Upper lobe of right lung (tissue), 1 donor: Measurements from ENCODE around the gene DOCK1. TPM values are rescaled to one million over a fixed set of nuclear protein-coding genes. Genes with fewer than 3 reads are reported as not detected.

ENCODE experiments used
- ATAC-seq: fragments of 200-7000 bp; cut with Tn5 transposase; one replicate; pipeline ENCODE4 v1.9.1; 2020; ENCODE audit warnings: mild to moderate bottlenecking, moderate library complexity
- DNase-seq: peaks from one replicate; pipeline ENCODE4 v3.0.0-alpha.2; 2020
- H3K27ac ChIP-seq: fragments of 200-600 bp; one replicate; pipeline ENCODE4 v1.8.0; 2022
- H3K27me3 ChIP-seq: fragments of 200-600 bp; one replicate; pipeline ENCODE4 v1.8.0; 2022; ENCODE audit warnings: mild to moderate bottlenecking
- H3K36me3 ChIP-seq: fragments of 200-600 bp; one replicate; pipeline ENCODE4 v1.8.0; 2022
- H3K4me1 ChIP-seq: fragments of 200-600 bp; one replicate; pipeline ENCODE4 v1.8.0; 2022
- H3K4me3 ChIP-seq: fragments of 200-600 bp; one replicate; pipeline ENCODE4 v1.8.0; 2022; ENCODE audit warnings: mild to moderate bottlenecking
- H3K9me3 ChIP-seq: fragments of 200-600 bp; one replicate; pipeline ENCODE4 v1.8.0; 2022
- CTCF ChIP-seq: fragments of 200-600 bp; IDR thresholded peaks from one replicate; pipeline ENCODE4 v1.8.0; 2022; ENCODE audit warnings: antibody characterized with exemption
- intact Hi-C: fragments of 100-400 bp; cut with DNase I; formaldehyde crosslinking; loops from one replicate; pipeline ENCODE4 v1.11.0; 2022
- total RNA-seq: library from RNA; stranded (reverse); fragmentation: NEBNext Ultra II Directional; extraction: Animal tissue kit (Norgen Biotek cat#: 25700); gene quantifications from one replicate; pipeline ENCODE4 v1.2.1, GENCODE V29; 2021
- donor health status: DM: no; HTN: yes; CAD: no; lungs with severe emphysema.

DOCK1 gene
- total RNA-seq, 1 donor from 2014 or later, result 46.4 TPM

- Histone ChIP-seq H3K27ac (no peak overlapping the region), H3K4me1 (peaks cover 15% of the 10 kb centered on the region), H3K4me3 (no peak overlapping the region), H3K27me3 (no peaks in the 10 kb centered on the region), H3K36me3 (peaks cover 11% of the 10 kb centered on the region), H3K9me3 (no peaks in the 10 kb centered on the region)
- DNase-seq, result no peak
- TF ChIP-seq CTCF, result peak; percentile 6
- intact Hi-C loops, result no loop called here
- no peak for ATAC-seq
Measured at GRCh38 chr10:126969310-126969709, 64.1 kb downstream of the DOCK1 start.

- ATAC-seq (peak; percentile 78), DNase-seq (no peak)
- TF ChIP-seq CTCF, result no peak
- Histone ChIP-seq H3K27me3 (no peaks in the 10 kb centered on the region), H3K9me3 (no peaks in the 10 kb centered on the region), H3K4me3 (no peak overlapping the region), H3K27ac (peak overlapping the region; percentile 19), H3K4me1 (peaks cover 15% of the 10 kb centered on the region), H3K36me3 (peaks cover 30% of the 10 kb centered on the region)
- intact Hi-C loops, result no loop called here
Measured at GRCh38 chr10:126972635-126973414, 67.6 kb downstream of the DOCK1 start.

- Histone ChIP-seq H3K36me3 (peaks cover 42% of the 10 kb centered on the region), H3K27ac (no peak overlapping the region)
Measured at GRCh38 chr10:126975221-126975620, 70.0 kb downstream of the DOCK1 start.

GRCh38 chr10:126977216-126977615 is 72.0 kb downstream of the DOCK1 start:
- TF ChIP-seq CTCF, result no peak
- Histone ChIP-seq H3K9me3 (no peaks in the 10 kb centered on the region), H3K4me3 (no peak overlapping the region), H3K36me3 (peaks cover 33% of the 10 kb centered on the region), H3K27me3 (no peaks in the 10 kb centered on the region), H3K27ac (no peak overlapping the region), H3K4me1 (peaks cover 13% of the 10 kb centered on the region)
- no peak for ATAC-seq
- intact Hi-C loops, result no loop called here
- no peak for DNase-seq

More at GRCh38 chr10:126975221-126975620, 70.0 kb downstream of the DOCK1 start:
- TF ChIP-seq CTCF, result no peak
- no peaks in the 10 kb centered on the region for H3K27me3 ChIP-seq
- DNase-seq (no peak), ATAC-seq (no peak)
- no peak overlapping the region for H3K4me3 ChIP-seq
- intact Hi-C loops, result no loop called here
- peaks cover 15% of the 10 kb centered on the region for H3K4me1 ChIP-seq
- no peaks in the 10 kb centered on the region for H3K9me3 ChIP-seq

GRCh38 chr10:126979311-126979710 is 74.1 kb downstream of the DOCK1 start:
- DNase-seq, result no peak
- H3K4me1 ChIP-seq, result no peaks in the 10 kb centered on the region
- TF ChIP-seq CTCF, result no peak
- no peaks in the 10 kb centered on the region for H3K9me3 ChIP-seq
- no peak overlapping the region for H3K27ac ChIP-seq
- H3K4me3 ChIP-seq, result no peak overlapping the region
- H3K27me3 ChIP-seq, result no peaks in the 10 kb centered on the region
- ATAC-seq, result no peak
- H3K36me3 ChIP-seq, result peaks cover 31% of the 10 kb centered on the region
- intact Hi-C loops, result no loop called here
